Omental fat pad (tissue), 4 donors: ENCODE results near the gene CRB1. TPM values are rescaled to one million over a fixed set of nuclear protein-coding genes. Genes with fewer than 3 reads are reported as not detected.

Experiments used
- ATAC-seq: fragments of 150-250 bp; one replicate; pipeline ENCODE4 v1.9.1; 2016; ENCODE audit warnings: mild to moderate bottlenecking, moderate library complexity; ENCODE audit not compliant: low FRiP score
- DNase-seq: peaks from one replicate; pipeline ENCODE4 v3.0.0-alpha.2; 2019; ENCODE audit warnings: low spot score
- CTCF ChIP-seq, 3 donors: fragments of 450-650 bp; IDR thresholded peaks; one replicate each; pipeline ENCODE4 v1.5.1; 2016 to 2017; ENCODE audit warnings: antibody characterized with exemption in 3 of 3, mild to moderate bottlenecking in 3 of 3, moderate library complexity in 2 of 3
- total RNA-seq, 4 donors: library from RNA; depleted of rRNA; stranded (reverse); fragments of >200 nt; gene quantifications; one replicate each; pipeline ENCODE4 v1.1.0, GENCODE V29; 2016

Gene CRB1
- total RNA-seq, 4 donors from 2014 or later, result 0.38 to 2.4 TPM; not detected in 2

GRCh38 chr1:197339106-197340060, 71.3 kb downstream of the CRB1 start:
- DNase-seq, result no peak
- ATAC-seq, result no peak
- TF ChIP-seq CTCF (IDR thresholded peaks at IDR 0.05), result no peak

GRCh38 chr1:197341626-197342025, 73.6 kb downstream of the CRB1 start:
- TF ChIP-seq CTCF (IDR thresholded peaks at IDR 0.05), result no peak
- ATAC-seq, result no peak
- no peak for DNase-seq

- DNase-seq (no peak), ATAC-seq (no peak)
- no peak for TF ChIP-seq CTCF (IDR thresholded peaks at IDR 0.05)
These were observed 74.1 kb downstream of the CRB1 start for GRCh38 chr1:197342044-197342565.

- ATAC-seq (no peak), DNase-seq (no peak)
- no peak for TF ChIP-seq CTCF (IDR thresholded peaks at IDR 0.05)
These were observed 74.6 kb downstream of the CRB1 start for GRCh38 chr1:197342669-197343068.

GRCh38 chr1:197343663-197344273, 75.7 kb downstream of the CRB1 start:
- ATAC-seq, result no peak
- TF ChIP-seq CTCF (IDR thresholded peaks at IDR 0.05), result no peak
- DNase-seq, result no peak

- no peak for TF ChIP-seq CTCF (IDR thresholded peaks at IDR 0.05)
- no peak for ATAC-seq
- no peak for DNase-seq
These were observed 83.9 kb downstream of the CRB1 start for GRCh38 chr1:197351821-197352440.
